Fibroblast of the conjunctiva (primary cell): ENCODE results near the gene KSR2.
"Not testable (repeated sequence)": the region's sequence is repeated elsewhere in the genome, so short reads cannot be mapped to it uniquely, and the experiment has no call there.

Experiments
- DNase-seq: peaks from one replicate; pipeline ENCODE4 v3.0.0-alpha.2; 2010; ENCODE audit warnings: low read depth

KSR2 gene

GRCh38 chr12:117821480-117822175, 147.2 kb downstream of the KSR2 start:
- no peak for DNase-seq

GRCh38 chr12:117820216-117820907, 148.4 kb downstream of the KSR2 start:
- no peak for DNase-seq

GRCh38 chr12:117819160-117819559, 149.6 kb downstream of the KSR2 start:
- no peak for DNase-seq

GRCh38 chr12:117818400-117818799, 150.4 kb downstream of the KSR2 start:
- no peak for DNase-seq

- DNase-seq: no peak
Measured at GRCh38 chr12:117809509-117809908, 159.3 kb downstream of the KSR2 start.

- no peak for DNase-seq
Measured at GRCh38 chr12:117807946-117808345, 160.8 kb downstream of the KSR2 start.

- DNase-seq: no peak
Measured at GRCh38 chr12:117807355-117807754, 161.4 kb downstream of the KSR2 start.

GRCh38 chr12:117805865-117806264, 162.9 kb downstream of the KSR2 start:
- no peak for DNase-seq

GRCh38 chr12:117803001-117803400, 165.8 kb downstream of the KSR2 start:
- DNase-seq: no peak

- DNase-seq: not testable (repeated sequence)
Measured at GRCh38 chr12:117800711-117801110, 168.1 kb downstream of the KSR2 start.

GRCh38 chr12:117797202-117797601, 171.6 kb downstream of the KSR2 start:
- DNase-seq: no peak

- DNase-seq: no peak
Measured at GRCh38 chr12:117792877-117793424, 175.8 kb downstream of the KSR2 start.

GRCh38 chr12:117792471-117792870, 176.3 kb downstream of the KSR2 start:
- no peak for DNase-seq

- no peak for DNase-seq
Measured at GRCh38 chr12:117790948-117791347, 177.8 kb downstream of the KSR2 start.

GRCh38 chr12:117790198-117790597, 178.6 kb downstream of the KSR2 start:
- no peak for DNase-seq

GRCh38 chr12:117789195-117789912, 179.4 kb downstream of the KSR2 start:
- no peak for DNase-seq

- no peak for DNase-seq
Measured at GRCh38 chr12:117778656-117779055, 190.1 kb downstream of the KSR2 start.

- no peak for DNase-seq
Measured at GRCh38 chr12:117774941-117775775, 193.6 kb downstream of the KSR2 start.

- DNase-seq: no peak
Measured at GRCh38 chr12:117768860-117769259, 199.9 kb downstream of the KSR2 start.

- no peak for DNase-seq
Measured at GRCh38 chr12:117766008-117766407, 202.8 kb downstream of the KSR2 start.

GRCh38 chr12:117762143-117762542, 206.6 kb downstream of the KSR2 start:
- DNase-seq: no peak
